Measurements from ENCODE around the gene ASRGL1.
"Not testable (repeated sequence)": the region's sequence is repeated elsewhere in the genome, so short reads cannot be mapped to it uniquely, and the experiment has no call there.

Gene ASRGL1

DNA sequence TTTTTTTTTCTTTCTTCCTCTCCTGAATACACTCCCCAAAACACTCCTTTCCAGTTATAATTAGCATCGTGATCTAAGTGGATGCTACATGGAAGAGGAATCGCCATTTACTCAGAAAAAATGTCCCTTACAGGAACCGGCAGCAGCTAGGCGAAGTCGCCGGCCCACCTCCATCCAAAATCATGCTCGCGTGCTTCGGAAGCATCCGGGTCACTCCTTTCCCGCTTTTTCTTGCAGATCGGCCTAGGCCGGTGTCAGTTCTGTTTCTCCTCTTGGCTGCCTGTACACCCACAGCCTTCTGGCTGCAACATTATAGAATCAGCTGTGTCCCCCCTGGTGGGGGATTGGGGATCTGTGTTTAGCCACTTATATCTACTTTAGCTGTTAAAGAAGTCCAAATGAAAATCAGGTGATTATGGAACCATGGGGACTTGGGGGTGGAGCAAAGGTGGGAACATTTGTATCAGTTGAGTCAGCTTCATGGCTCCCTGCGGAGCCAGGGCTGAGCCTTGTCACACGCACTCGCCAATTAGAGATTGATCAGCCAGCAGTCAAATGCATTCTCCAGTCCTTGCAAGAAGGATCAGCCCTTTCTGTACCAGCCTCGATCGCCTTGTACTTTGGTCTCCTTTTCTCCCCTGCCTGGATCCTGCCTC, 36.3 kb downstream of the ASRGL1 start:
- no peaks in the 10 kb centered on the region for H3K36me3 Mint-ChIP-seq
- H3K4me3 Mint-ChIP-seq: no peak overlapping the region
- peaks cover 11% of the 10 kb centered on the region for H3K4me1 Mint-ChIP-seq (ENCODE audit: low read depth)
- no peaks in the 10 kb centered on the region for H3K9me3 Mint-ChIP-seq (ENCODE audit: low read depth)
- no peaks in the 10 kb centered on the region for H3K27me3 Mint-ChIP-seq
- H3K27ac Mint-ChIP-seq: no peak overlapping the region

DNA sequence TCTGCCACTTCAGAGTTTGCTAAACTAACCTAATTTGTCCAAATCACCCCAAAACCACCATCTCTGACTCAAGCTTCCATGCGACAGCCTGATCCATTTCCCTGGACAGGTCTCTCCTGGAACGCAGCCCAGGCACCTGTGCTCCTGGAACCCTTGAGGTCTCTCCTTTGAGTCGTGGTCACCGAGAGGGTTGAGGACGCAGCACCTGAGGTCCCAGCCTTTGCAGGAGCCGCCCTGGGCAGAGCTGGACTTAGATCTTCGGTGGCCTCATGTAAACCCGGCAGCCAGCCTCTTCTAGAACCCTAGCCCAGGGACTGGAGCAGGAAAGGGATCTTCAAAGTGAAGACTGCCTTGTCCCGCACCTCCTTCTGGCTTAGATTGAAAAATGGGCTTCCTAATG, 37.6 kb downstream of the ASRGL1 start:
- no peak overlapping the region for H3K27ac Mint-ChIP-seq
- no peaks in the 10 kb centered on the region for H3K9me3 Mint-ChIP-seq (ENCODE audit: low read depth)
- H3K36me3 Mint-ChIP-seq: no peaks in the 10 kb centered on the region
- no peaks in the 10 kb centered on the region for H3K27me3 Mint-ChIP-seq
- H3K4me1 Mint-ChIP-seq (ENCODE audit: low read depth): peaks cover 11% of the 10 kb centered on the region
- no peak overlapping the region for H3K4me3 Mint-ChIP-seq

DNA sequence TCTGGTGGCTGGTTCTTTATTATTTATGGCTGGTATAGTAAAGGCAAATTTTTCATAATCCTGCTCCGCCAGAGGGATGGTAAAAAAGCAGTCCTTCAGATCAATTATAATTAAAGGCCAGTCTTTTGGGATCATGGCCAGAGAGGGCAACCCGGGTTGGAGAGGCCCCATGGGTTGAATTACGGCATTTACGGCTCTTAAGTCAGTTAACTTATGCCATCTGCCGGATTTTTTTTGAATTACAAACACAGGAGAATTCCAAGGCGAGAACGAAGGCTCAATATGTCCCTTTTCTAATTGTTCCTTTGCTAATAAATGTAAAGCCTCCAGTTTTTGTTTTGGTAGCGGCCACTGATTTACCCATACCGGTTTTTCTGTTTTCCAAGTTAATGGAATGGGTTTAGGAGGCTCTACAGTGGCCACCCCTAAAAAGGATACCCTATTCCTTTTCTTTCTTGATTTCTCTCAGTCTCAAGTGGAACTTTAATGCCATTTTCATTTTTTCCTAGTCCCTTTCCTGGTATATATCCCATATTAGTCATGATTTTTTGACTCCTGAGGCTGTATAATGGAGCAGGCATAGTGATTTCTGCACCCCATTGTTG, 41.3 kb downstream of the ASRGL1 start:
- H3K27ac Mint-ChIP-seq; H3K9me3 Mint-ChIP-seq (ENCODE audit: low read depth); H3K4me3 Mint-ChIP-seq; H3K27me3 Mint-ChIP-seq; H3K4me1 Mint-ChIP-seq (ENCODE audit: low read depth); H3K36me3 Mint-ChIP-seq: not testable (repeated sequence)

DNA sequence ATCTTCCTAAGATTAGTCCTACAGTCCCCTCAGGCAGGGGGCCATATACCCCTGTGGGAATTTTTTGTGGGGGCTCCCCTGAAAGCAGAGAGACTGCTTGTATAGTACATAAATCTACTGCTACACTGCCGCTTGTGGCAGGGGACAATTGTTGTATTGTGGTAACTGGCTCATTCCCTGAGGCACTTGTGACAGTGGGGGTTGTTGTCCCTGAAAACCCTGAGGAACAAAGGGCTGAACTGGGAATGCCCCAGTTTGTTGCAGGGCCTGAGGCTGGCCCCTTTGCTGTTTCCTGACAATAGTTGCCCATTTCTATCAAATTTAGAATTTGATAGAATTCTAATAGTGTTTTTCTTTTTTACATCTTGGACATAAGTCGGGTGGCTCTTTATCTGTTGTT, 42.3 kb downstream of the ASRGL1 start:
- H3K4me3 Mint-ChIP-seq; H3K27ac Mint-ChIP-seq; H3K4me1 Mint-ChIP-seq (ENCODE audit: low read depth); H3K36me3 Mint-ChIP-seq; H3K27me3 Mint-ChIP-seq; H3K9me3 Mint-ChIP-seq (ENCODE audit: low read depth): not testable (repeated sequence)

DNA sequence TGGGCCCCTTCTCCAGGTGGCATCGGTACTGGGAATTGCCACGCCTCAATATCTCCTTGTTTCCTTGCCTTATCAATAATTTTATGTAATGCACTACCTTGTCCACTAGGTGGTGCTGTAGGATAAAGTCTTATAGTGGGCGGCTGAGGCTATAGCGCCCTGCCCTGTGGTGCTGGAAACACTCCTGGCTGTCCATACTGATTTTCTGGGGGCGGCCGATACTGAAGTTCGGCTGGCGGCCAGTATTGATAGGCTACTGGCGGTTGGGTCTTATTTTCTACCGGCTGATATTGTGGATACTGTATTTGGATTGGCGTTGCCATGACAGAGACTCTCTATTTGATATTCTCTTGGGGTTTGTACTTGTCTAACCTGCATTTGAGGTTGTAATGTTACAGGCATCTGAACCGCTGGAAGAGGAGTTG, 43.6 kb downstream of the ASRGL1 start:
- not testable (repeated sequence) for H3K27ac Mint-ChIP-seq; H3K9me3 Mint-ChIP-seq (ENCODE audit: low read depth); H3K27me3 Mint-ChIP-seq; H3K4me3 Mint-ChIP-seq; H3K36me3 Mint-ChIP-seq
- peaks cover 11% of the 10 kb centered on the region for H3K4me1 Mint-ChIP-seq (ENCODE audit: low read depth)

DNA sequence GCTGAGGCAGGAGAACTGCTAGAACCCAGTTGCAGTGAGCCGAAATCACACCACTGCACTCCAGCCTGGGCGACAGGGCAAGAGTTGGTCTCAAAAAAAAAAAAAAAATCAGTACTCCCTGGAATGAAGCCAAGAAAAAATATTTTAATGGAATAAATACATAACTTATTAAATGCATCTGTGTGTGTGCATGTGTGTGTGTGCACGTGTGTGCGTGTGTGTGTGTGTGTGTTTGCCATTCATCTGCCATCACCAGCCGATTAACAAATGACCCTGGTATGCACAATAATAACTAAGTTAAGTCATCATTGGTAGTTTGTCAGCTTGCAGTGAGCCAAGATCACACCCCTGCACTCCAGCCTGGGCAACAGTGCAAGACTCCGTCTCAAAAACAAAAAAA, 46.6 kb downstream of the ASRGL1 start:
- H3K4me1 Mint-ChIP-seq (ENCODE audit: low read depth): peaks cover 13% of the 10 kb centered on the region
- no peaks in the 10 kb centered on the region for H3K27me3 Mint-ChIP-seq
- H3K9me3 Mint-ChIP-seq (ENCODE audit: low read depth): no peaks in the 10 kb centered on the region

DNA sequence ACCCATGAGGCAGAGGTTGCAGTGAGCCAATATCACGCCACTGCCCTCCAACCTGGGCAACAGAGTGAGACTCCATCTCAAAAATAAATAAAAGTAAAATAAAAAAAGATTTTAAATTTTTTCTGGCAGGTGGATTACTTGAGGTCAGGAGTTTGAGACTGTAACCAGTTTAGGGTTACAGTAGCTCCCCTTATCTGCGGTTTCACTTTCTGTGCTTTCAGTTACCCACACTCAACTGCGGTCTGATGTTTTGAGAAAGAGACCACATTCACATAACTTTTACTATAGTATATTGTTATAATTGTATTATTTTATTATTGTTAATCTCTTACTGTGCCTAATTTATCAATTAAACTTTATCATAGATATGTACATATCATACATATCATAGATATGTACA, 48.8 kb downstream of the ASRGL1 start:
- H3K27ac Mint-ChIP-seq; H3K27me3 Mint-ChIP-seq; H3K36me3 Mint-ChIP-seq; H3K9me3 Mint-ChIP-seq (ENCODE audit: low read depth); H3K4me1 Mint-ChIP-seq (ENCODE audit: low read depth); H3K4me3 Mint-ChIP-seq: not testable (repeated sequence)

More for the DNA sequence above, 46.6 kb downstream of the ASRGL1 start:
- H3K4me3 Mint-ChIP-seq: no peak overlapping the region
- H3K36me3 Mint-ChIP-seq: no peaks in the 10 kb centered on the region
- H3K27ac Mint-ChIP-seq: no peak overlapping the region

DNA sequence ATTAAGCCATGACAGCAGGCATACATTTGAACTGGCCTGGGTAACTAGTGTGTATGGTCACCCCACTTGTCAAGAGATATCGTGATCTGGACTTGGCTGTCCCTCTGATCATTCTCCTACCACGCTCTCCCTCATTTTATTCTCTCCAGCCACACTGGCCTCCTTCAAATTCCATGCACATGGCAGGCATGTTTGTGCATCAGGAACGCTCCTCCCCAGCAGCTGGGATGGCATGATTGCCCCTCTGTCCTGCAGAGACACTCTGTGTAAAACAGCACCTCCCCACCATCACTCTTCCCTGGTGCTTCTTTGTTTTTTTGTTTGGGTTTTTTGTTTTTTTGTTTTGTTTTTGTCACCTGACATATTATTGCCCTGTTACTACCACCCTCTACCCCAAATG, 50.1 kb downstream of the ASRGL1 start:
- Mint-ChIP-seq H3K36me3 (no peaks in the 10 kb centered on the region), H3K27me3 (no peaks in the 10 kb centered on the region)

DNA sequence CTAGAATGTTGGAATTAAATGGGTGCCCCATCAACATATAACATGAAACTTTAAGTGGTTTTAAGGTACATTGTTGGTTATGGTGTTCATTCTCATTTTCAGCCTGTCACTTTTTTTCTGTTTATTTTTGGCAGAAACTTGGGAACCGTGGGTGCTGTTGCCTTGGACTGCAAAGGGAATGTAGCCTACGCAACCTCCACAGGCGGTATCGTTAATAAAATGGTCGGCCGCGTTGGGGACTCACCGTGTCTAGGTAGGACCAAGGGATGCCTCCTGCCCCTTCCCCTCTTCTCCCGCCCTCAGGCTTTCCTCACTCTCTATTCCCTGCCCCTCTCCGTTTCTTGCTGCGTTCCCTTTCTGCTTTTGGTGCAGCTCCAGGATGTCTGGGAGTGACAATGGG, 51.8 kb downstream of the ASRGL1 start:
- Mint-ChIP-seq H3K36me3 (no peaks in the 10 kb centered on the region), H3K27me3 (no peaks in the 10 kb centered on the region), H3K4me3 (no peak overlapping the region), H3K9me3 (ENCODE audit: low read depth) (no peaks in the 10 kb centered on the region), H3K27ac (no peak overlapping the region), H3K4me1 (ENCODE audit: low read depth) (peaks cover 17% of the 10 kb centered on the region)

More for the DNA sequence above, 50.1 kb downstream of the ASRGL1 start:
- no peaks in the 10 kb centered on the region for H3K9me3 Mint-ChIP-seq (ENCODE audit: low read depth)
- peak overlapping the region; percentile 70 for H3K27ac Mint-ChIP-seq
- H3K4me3 Mint-ChIP-seq: peak overlapping the region; percentile 31
- peaks cover 12% of the 10 kb centered on the region for H3K4me1 Mint-ChIP-seq (ENCODE audit: low read depth)

DNA sequence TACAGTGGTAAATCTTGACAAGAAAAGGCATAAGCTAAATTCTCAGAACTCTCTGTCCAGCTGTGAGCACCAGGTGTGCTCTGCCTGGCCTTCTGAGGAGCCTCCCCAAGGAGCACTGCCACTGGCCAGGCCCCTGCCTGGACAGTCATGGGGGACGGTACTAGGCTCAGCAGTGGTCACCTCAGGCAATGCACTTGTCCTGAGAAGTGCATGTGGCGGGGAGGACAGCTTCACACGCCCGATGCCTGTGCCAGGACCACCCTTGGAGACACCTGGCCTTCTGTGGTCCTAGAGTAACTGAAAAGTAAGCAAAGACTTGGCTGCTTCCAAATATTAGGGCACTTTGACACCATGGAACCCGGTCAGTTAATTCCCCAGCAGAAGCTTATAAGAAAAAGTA, 53.0 kb downstream of the ASRGL1 start:
- Mint-ChIP-seq H3K36me3 (no peaks in the 10 kb centered on the region), H3K27ac (no peak overlapping the region), H3K27me3 (no peaks in the 10 kb centered on the region), H3K4me3 (no peak overlapping the region), H3K9me3 (ENCODE audit: low read depth) (no peaks in the 10 kb centered on the region), H3K4me1 (ENCODE audit: low read depth) (peaks cover 19% of the 10 kb centered on the region)

DNA sequence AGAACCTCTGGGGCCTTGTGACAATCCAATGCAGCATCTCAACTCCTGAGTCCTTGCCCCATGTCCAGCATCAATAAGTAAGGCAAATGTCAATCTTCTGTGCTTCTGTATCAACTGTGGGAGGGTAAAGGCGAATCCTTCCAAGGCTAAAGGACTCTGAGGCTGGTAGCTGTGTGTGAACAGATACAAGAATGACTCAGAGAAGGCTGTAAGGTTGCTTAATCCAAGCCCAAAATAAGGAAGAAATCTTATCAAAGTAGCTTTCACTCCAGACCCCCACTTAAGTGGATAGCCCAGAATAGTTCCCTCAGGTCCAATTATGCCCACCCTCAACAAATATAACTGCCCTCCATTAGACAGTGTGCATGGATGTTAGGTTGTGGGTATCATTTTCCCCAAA, 53.5 kb downstream of the ASRGL1 start:
- Mint-ChIP-seq H3K9me3 (ENCODE audit: low read depth) (no peaks in the 10 kb centered on the region), H3K4me1 (ENCODE audit: low read depth) (peaks cover 15% of the 10 kb centered on the region), H3K4me3 (no peak overlapping the region), H3K27me3 (no peaks in the 10 kb centered on the region), H3K27ac (no peak overlapping the region), H3K36me3 (no peaks in the 10 kb centered on the region)

DNA sequence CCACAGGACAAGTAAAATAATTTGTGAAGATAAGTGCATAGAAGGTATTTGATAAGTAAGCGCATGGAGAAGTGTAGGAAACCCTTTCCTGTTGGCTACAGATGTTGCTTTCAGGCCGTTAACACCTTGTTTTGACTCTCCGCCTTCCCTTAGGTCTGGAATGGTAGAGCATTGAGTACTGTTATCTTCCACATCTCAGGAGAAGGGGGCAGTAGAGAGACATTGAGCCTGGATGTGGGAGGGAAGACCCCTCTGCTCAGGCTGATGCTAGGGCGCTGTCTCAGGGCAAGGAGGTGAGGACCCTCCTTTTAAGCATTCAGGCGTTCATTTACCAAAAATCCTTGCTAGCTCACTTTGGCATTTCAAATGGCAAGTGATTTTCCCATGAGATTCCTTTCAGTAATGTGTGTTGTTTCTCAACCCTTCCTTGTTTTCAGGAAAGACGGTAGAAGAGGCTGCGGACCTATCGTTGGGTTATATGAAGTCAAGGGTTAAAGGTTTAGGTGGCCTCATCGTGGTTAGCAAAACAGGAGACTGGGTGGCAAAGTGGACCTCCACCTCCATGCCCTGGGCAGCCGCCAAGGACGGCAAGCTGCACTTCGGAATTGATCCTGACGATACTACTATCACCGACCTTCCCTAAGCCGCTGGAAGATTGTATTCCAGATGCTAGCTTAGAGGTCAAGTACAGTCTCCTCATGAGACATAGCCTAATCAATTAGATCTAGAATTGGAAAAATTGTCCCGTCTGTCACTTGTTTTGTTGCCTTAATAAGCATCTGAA, 54.6 kb downstream of the ASRGL1 start:
- Mint-ChIP-seq H3K36me3 (no peaks in the 10 kb centered on the region), H3K4me1 (ENCODE audit: low read depth) (peaks cover 15% of the 10 kb centered on the region), H3K27ac (no peak overlapping the region), H3K4me3 (no peak overlapping the region), H3K27me3 (no peaks in the 10 kb centered on the region), H3K9me3 (ENCODE audit: low read depth) (no peaks in the 10 kb centered on the region)

DNA sequence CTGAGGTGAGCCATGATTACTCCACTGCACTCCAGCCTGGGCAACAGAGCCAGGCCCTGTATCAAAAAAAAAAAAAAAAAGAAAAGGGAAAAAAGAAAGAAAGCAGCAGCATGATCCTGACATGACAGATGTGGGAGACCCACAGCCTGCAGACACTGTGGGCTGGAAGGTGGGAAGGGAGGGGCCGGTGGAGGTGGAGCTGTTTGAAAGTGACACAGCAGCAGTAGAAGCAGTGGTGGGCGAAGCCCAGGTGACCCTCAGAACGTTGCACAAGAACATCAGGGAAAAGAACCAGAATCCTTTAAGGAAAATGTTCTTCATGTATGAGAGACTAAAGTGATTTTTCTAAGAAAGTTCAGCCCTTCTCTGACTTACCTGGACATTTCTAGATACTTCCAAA, 55.3 kb downstream of the ASRGL1 start:
- Mint-ChIP-seq H3K27me3 (no peaks in the 10 kb centered on the region), H3K4me3 (no peak overlapping the region), H3K36me3 (no peaks in the 10 kb centered on the region), H3K9me3 (ENCODE audit: low read depth) (no peaks in the 10 kb centered on the region), H3K27ac (no peak overlapping the region), H3K4me1 (ENCODE audit: low read depth) (peaks cover 13% of the 10 kb centered on the region)

DNA sequence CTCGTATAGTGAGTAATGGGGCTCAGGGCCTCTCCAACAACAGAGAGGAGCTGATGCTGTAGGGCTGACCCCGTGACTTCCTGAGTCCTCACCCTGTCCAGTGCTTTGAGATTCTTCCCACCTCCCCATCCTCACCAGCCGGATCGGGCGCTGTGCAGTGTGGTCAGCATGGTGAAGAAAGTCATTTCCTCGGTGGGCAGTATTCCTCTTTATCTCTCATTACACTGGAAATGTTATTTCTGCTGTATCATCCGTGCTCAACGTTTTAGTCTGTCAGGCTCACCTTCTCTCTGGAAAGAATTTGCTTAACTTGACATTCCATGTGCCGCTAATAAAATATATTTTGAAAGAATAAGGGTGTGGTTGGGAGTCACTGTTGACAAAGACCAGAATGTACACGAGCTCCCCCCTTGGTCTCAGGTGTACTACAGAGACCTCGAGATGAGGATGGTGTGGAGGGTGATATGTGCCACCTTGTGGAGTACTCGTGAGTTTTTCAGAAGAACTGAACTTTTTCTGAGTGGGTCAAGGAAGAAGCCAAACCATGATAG, 55.9 kb downstream of the ASRGL1 start:
- Mint-ChIP-seq H3K36me3 (no peaks in the 10 kb centered on the region), H3K27me3 (no peaks in the 10 kb centered on the region), H3K4me1 (ENCODE audit: low read depth) (peaks cover 13% of the 10 kb centered on the region), H3K4me3 (no peak overlapping the region), H3K27ac (peak overlapping the region; percentile 46), H3K9me3 (ENCODE audit: low read depth) (no peaks in the 10 kb centered on the region)

DNA sequence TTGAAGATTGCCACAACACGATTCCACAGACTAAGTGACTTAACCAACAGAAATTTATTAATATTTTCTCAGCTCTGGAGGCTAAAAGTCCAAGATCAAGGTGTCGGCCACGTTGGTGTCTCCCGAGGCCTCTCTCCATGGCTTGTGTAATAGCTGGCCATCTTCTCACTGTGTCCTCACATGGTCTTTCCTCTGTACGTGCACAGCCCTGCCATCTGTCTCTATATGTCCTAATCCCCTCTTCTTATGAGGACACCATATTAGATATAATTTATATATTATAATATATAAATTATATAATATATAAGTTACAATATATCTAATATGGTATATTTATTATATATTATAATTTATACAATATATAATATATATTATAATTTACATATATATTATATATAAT, 56.5 kb downstream of the ASRGL1 start:
- Mint-ChIP-seq H3K27me3 (no peaks in the 10 kb centered on the region), H3K4me3 (no peak overlapping the region), H3K36me3 (peaks cover 1% of the 10 kb centered on the region), H3K4me1 (ENCODE audit: low read depth) (peaks cover 19% of the 10 kb centered on the region), H3K27ac (no peak overlapping the region), H3K9me3 (ENCODE audit: low read depth) (no peaks in the 10 kb centered on the region)
